NCI-H2029 (cell line): ENCODE measurements around the gene DDC.

Experiments
- DNase-seq: peaks from one replicate; lab custom pipeline; 2025; lab: John Stamatoyannopoulos, UW

The DDC gene

DNA sequence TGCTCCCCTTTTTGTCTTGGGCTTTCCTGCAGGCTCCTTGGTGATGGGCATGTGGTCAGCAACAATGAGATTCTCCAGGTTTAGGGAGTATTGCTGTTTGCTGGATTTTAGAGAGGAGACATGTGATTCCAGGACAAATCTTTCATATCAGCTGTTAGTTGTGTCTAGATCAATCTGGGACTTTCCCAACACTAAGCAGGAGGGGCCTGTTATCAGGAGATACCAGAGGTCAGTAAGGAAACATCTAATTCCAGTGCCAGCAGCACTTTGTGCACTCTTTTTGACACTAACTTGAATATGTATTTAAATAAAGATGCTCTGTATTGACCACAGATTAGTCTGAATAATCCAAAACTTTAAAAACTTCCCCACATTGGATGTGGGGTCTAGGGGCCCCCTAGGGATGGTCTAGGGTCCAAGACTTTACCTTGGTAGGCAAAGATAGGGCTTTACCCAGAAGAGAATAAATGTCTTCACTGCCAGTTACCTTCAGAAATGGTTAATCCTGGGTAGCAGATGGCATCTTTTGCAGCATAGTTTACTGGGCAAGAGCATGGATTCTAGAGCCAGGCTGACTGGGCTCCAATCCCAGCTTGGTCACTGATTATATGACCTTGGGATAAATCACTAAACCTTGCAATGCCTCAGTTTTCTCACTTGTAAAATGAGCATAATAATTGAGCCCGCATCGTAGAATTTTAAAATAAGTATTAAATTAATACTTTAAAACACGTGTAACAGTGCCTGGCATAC lies 108.7 kb downstream of the DDC start:
- DNase-seq = no peak

DNA sequence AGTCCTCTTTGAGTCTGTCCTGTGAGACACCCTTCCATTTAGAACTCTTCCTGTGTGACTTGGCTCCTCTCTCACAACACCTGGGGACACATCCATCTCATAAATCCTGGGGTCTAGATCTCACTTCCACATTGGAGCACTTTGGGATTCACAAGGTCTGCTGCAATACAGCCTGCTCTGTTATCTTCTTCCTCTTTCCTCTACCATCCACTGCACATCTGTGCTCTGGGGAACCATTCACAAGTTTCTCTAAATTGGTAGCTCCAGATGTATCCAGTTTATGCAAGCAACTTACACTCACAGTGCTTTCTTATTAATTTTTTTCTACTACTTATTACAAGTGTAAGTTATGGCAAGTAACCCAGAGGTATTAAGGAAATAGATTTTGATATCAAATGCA lies 109.5 kb downstream of the DDC start:
- no peak for DNase-seq

DNA sequence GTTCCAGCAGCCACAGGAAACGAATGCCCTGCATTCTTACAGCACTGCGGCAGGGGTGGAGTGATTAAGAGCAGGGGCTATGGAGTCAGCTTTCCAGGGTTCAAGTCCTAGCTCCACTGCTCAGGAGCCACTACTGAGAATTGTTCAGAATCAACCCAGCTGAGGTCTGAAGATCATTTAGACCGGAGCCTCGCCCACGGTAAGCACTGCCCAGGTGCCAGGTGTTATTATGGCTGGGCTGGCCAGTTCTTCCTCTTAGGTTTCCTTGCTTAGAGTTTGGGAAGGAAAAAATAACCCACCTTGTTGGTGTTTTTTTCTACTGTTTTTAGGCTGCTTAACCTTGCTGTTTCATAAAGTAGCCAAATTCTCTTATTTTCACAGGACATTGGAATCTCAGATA lies 110.2 kb downstream of the DDC start:
- no peak for DNase-seq

DNA sequence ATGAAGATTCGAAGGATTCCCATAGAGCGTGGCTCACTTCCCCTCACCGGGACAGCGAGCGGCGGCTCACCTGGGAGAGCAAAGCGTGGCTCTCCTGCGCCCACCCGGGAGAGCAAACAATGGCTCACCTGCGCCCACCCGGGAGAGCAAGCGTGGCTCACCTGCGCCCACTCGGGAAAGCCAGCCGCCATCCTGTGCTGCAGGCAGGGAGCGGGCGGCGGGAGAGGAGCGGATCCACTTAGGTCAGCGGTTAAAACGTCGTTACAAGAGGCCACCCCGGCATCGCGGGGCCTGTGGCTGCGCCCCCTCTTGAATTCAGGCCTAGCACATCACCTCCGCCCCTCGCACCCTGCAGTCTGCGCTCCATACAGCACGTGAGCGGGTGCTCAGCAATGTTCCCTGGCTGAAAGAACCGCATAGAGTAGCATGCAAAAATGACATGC lies 114.6 kb downstream of the DDC start:
- DNase-seq = no peak

DNA sequence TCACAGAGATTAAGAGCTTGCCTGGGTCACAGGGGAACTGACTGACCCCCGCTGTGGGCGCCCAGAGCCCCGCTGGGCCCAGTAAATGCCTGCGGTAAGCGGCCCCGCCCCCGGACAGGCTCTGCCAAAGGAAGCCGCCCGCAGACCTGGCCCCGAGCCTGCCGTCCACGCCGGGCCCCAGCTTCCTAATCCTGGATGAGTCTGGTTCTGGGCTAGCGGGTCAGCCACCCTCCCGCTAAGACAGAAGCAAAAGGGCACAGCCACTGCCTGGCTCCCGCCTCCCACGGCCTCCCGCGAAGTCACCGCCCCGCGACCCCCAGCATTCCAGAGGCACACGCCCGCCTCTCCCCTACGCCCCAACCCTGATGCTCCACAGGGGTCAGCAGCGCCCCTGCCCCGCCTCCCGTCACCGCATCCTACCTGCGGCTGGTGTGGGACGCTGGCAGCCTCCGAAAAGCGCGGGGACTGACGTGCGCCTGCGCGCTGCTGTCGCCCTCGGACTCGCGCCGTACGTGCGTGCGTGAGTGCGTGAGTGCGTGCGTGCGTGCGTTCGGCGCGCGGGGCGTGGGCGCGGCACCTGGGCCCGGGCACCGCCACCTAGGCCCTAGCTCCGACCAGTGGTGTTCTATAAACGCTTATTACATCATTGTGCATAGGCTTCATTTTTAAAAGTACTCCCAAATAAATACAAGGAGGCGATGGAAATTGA lies 115.2 kb downstream of the DDC start, which contains the start of gene FIGNL1:
Gene FIGNL1, minus strand, starts transcription at position 470 of the 709 bp plus-strand sequence. CDS start 3,063 bp downstream, outside the sequence.
- peak; percentile 86 for DNase-seq

DNA sequence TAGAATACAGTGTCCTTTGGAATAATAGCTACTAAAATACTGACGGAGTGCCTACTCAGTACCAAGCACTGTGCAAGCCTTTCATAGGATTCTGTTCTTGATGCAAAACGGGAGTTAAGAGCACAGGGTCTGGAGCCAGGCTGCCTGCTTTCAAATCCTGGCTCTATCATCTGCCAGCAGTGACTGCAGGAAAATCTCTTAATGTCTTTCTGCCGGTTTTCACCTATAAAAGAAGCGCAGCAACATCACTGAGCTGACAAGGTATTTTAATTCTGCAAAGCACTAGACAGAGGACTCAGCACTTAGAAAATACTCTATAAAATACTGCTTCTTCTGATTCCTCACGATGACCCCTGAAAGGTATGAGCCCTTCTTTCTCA lies 115.7 kb downstream of the DDC start:
- DNase-seq = no peak

DNA sequence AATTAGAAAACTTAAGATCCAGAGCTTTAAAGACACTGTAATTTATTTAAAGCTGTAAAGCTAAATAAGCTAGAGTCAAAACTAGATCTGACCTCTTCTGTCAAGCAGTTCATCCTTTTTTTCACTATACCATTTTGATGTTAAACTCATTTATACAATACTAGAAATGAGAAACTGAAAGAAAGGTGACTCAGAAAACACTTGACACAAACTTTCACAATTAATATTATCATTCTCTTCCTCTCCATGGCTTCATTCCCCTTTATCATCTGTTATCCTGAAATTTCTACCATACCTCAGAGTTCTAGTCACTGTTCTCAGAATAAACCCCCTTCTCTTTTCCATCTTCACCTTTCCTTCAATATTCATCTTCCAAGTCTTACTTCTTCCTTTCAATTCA lies 116.4 kb downstream of the DDC start:
- no peak for DNase-seq

DNA sequence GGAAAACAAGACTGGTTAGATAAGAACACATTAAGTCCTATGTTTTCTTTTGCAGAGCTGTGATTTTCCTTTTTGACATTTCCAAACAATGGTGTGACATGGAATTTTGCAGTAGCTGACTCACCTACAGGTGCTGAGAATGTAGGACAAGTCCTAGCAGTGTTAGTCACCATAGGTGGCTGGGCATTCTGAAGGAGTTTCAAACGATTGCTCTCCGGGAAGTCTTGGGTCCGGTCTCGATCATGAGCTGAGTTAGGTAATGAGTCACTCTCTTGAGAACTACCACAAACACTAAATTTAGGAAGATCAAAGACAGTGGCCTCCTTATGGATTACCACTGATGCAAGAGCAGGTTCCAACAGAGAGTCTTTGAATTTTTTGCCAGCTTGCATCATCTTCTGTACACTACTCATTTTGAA lies 118.7 kb downstream of the DDC start:
- DNase-seq = no peak

DNA sequence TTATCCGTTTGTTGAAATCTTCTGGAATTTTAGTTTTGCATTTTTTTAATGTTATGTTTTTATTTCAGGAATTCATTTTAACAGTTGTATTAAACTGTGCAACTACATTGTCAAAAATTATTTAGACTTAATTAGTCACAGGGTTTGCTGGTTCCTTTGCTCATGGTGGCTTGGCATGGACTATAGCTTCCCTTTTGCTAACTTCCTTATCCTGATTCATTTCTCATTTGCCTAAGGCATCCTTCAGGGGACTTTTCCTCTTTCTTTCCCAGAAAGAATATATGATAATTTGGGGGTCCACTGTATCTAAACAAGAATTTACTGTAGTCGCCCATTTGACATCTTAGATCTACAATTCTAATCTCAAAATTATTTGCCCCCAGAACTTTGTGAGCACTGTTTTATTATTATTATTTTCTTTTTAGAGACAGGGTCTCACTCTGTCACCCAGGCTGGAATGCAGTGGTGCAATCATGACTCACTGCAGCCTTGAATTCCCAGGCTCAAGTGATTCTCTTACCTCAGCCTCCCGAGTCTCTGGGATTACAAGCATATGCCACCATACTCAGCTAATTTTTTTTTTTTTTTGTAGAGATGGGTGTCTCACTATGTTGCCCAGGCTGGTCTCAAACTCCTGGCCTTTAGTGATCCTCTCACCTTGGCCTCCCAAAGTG lies 128.9 kb downstream of the DDC start:
- DNase-seq = no peak

DNA sequence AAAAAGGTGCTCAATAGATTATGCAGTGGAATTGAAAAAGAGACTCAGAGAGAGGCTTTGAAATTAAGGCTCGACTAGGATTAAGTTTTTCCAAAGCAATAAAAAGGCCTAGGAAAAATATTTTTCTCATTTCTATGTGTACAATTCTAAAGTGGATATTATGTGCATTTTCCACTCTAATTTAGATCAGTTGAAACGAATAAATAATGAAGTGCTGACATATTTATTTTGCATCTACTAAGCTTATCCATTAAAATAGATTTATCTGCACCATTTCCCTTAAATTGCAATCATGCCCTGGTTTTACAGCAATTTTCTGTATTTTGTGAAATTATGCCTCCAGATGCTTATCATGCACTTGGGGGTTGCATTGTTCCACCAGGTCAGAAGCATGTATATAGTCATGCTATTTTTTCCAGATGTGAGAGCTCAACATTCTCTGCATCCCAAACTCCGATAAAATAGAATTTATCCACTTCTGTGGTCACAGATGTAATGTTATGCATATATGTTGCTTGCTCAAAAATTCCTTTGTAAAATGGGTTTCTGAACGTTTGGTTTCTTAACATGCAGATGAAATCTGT lies 133.4 kb downstream of the DDC start:
- no peak for DNase-seq

DNA sequence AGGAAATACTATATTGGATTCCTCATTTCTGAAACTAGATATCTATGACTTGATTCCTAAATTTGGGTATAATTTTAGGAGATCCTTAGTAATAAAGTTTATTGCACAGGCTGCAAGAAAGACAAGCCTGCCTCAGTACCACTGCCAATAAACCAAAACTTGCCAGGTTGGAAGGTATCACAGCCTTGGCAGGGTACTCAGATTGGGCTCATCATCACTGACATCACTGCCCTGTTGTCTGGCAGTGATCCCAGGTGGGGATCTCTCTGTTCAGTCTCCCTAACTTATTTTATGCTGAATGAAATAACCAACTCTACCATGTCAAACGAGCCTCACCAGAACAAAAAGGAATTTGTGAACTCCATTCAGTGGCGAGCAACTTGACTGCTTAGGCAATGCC lies 133.9 kb downstream of the DDC start:
- DNase-seq = no peak

DNA sequence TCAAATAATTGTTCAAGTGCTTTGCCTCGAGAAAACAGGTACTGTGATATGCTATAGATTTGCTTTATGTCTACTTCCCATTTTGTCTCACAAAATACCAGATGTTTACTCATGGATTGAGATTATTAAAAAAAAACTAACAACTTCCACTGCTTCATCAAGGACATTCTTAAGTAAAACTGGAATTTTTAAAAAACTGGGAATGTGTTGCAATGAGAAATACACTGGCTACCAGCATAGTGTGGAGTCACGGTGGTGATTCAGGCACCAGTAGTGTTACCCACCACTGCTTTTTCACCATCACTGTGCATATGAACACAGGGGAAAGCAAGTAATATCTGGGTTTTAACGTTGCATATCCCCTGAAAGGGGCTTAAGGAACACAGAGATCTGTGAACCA lies 136.3 kb downstream of the DDC start:
- DNase-seq = no peak

DNA sequence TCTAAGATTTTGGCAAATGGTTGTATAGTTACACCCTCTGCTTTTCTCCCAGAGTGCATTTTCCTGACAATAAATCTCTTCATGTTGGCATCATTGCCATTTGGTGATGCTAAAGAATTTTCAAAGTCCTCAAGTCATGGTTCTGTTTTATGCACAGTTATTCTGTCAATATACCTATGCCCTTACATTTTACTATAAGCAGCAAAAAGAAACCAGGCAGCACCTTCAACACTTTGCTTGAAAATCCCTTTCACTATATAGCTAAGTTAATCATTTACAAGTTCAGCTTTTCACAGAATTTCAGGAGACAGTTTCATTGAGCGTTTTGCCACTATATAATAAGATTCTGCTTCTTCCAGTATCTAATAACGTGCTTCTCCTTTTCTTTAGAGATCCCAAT lies 137.7 kb downstream of the DDC start:
- no peak for DNase-seq

DNA sequence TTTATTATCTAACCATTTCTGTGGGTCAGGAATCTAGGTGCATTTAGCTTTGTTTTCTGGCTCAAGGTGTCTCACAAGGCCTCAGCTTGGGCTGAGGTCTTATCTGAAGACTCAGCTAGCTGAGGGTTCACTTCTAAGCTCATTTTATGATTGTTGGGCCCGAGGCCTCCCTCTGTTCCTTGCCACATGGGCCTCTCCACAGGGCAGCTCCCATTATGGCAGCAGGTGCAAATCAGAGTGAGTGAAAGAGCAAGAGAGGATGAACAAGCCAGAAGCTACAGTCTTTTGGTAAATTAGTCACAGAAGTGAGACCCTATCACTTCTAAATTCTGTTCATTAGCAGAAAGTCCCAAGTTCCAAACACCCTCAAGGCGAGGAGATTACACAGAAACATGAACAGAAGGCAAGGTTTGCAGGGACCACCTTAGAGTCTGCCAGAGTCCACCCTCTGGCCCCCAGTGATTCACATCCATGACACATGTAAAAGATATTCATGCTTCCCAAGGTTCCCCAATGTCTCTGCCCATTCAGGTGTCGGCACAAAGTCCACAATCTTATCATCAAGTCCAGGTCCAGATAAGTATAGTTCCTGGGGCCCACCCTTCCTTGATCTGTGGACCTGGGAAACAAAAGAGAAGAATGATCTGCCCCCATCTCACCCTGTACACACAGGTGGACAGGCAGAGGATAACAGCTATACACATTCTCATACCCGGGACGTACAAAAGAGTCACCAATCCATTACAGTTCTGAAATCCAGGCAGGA lies 138.7 kb downstream of the DDC start:
- DNase-seq = no peak

DNA sequence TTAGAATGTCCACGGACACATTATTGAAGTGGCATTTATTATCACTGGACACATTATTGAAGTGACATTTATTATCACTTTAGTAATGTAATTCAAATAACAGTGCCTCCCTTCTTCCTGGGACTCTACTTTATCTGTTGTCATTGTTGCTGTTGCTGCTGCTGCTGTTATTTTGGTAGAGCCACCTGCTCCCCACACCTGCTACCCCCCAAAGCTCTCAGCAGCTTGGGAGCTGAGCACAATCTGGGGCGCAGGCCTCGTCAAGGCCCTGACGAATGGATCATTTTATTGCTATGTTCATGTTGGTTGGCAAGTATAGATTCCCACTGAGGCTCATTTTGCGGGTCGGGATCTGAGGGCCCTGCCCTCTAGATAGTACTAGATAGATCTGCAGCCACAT lies 139.9 kb downstream of the DDC start:
- no peak for DNase-seq

DNA sequence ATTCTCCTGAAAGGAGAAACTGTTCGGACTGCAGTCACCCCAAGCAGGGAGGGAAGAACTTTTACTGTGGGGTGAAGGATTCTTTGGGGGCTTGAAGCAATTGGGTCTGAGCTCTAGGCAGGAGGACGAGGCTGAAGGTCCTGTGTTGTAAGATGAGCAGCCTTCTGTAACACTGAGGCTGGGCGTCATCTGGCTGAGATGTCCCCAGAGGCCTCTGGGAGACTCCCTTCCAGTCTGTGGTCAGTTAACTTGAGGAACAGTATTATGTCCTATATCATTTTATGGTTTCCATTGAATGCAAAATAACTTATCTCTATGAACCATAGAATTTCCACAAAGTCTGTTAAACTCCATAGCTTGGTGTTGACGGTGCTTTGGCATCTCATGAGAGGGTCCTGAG lies 141.3 kb downstream of the DDC start:
- no peak for DNase-seq

DNA sequence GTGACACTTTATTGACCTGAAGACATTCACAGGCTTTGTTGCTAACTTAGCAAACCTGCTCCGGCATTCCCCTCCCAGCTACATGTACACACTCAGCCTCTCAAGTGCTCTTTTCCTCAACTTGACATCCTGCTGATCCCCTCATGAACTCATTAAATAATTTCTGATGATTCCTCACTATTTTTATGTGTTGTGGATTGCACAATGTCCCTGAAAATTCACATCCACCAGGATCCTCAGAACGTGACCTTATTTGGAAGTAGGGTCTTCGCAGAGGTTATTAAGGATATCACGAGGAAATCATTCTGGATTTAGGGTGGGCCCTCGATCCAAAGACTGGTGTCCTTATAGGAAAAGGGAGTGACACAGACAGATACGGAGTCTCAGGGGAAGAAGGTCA lies 142.3 kb downstream of the DDC start:
- DNase-seq = no peak

DNA sequence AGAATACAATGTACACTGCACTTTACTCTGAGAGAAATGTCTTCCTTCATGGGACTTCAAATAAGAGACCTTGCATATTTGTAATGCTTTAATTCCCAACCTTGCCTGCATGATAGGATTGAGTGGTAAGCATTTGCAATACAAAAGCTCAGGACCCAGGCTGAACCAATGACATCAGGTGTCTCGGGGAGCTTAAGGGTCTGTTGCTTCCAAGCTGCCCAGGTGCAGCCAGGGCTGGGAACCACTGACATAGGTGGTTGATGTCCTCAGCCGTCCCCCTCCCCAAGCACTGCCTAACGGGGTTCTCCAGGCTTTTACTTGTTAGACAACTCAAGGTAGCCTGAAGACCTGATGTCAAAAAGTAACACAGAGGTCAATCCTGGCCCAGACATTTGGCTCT lies 144.2 kb downstream of the DDC start:
- DNase-seq = no peak

DNA sequence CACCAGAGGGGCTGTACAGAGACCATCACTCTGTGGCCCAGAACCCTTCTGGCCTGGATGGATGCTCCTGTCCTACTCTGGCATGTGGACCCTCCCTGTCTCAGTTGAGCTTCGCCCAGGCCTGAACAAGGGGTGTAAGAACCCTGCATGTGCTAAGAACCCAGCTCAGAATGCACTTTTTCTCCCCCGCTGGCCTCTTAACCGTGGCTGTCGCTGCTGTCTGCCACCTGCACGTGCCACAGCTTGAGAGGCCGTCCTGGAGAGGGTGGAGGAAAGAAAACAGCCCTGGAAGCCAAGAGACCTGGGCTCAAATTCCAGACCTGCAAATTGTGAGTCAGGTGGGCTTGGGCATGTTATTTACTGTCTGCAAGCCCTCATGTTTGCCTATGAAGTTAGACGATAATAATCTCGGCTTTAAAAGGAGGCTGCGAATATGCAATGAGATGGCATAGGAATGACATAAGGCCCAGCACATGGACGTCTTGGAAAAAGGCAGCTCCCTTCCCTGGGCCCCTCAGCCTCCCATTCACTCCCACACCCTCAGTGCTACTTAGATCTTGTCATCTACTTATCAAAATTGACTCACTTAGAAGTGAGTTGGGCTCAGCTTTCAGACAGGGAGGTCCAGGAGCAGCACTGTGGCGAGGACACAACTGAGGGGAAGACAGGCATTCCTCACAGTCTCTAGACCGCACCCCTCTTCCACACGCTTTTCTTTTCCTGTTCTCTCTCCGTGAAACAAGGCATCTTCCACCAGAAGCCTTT lies 146.5 kb downstream of the DDC start:
- no peak for DNase-seq

DNA sequence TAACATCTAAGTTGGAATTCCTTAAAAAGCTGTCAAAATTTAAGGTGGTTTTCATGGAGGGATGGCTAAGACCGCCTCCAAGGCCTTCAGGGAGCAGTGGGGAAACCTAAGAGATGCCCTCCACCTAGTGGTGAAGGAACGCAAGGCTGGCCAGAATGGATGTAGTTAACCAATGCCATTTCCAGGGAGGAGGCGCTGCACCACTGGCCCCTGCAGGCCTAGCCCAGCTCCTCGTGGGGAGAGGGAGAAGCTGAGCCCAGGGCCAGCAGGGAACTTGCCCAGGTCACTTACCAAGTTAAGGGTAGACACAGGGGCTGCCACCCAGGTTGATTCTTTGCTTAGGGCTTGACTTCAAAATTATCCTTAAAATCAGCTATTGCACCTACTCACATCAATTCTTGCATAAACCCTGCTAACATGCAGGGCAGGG lies 147.1 kb downstream of the DDC start:
- DNase-seq = peak; percentile 40

DNA sequence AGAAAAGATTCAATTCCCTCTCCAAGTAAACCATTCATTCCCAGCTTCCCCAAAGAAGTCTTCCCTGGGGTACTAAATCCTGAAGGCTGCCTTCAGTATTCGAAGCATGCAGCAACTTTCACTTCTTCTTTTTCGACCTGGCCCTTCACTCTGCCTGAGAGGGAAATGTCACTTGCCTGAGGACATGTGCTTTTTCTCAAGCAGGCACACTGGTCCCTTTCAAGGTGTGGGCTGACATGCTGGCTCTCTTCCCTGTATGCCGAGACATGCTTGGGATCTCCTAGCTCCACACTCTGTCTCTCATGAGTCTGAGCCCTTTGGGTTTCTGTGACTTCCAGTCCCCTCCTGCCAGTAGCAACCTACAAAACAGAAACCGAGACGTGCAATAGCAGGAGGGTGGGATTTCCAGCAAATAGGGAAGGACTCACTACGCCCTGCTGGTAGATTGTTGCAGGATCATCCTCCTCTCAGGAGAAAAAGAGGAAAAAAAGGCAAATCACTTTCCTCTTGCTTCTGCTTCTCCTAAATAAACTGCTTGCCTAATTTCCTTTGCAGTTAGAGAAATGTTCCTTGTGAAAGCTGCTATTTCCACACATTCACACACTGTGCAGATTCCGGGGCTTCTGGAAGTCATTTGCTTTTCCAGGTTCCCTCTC lies 148.6 kb downstream of the DDC start:
- DNase-seq = no peak
